BJ (cell line): Measurements from ENCODE around the gene PSD2. TPM values are rescaled to one million over a fixed set of nuclear protein-coding genes. Genes with fewer than 3 reads are reported as not detected.

Source experiments
- CTCF ChIA-PET: fragments of 350-600 bp; formaldehyde crosslinking; extraction: SDS; loops from one replicate; lab custom pipeline; 2021; ENCODE audit warnings: antibody characterized with exemption, inconsistent platforms; lab: Yijun Ruan, JAX
- POLR2A ChIA-PET: fragments of 300-600 bp; sonication (Branson Sonifier 250); formaldehyde crosslinking; extraction: SDS; loops from one replicate; lab custom pipeline; 2021; ENCODE audit warnings: antibody characterized with exemption; lab: Charles Lee
- DNase-seq: peaks from one replicate; pipeline ENCODE4 v3.0.0-alpha.2; 2011; ENCODE audit warnings: low read depth
- H3K27me3 ChIP-seq: 2 replicates; pipeline ENCODE4 v1.6.0; 2011; ENCODE audit warnings: low read length; ENCODE audit not compliant: control insufficient read depth, insufficient read depth
- H3K36me3 ChIP-seq: 2 replicates; pipeline ENCODE4 v1.5.1; 2011; ENCODE audit warnings: low read length; ENCODE audit not compliant: control insufficient read depth, insufficient read depth
- H3K4me3 ChIP-seq: 2 replicates; pipeline ENCODE4 v1.5.1; 2011; ENCODE audit warnings: low read depth, mild to moderate bottlenecking, control low read depth, low read length
- CTCF ChIP-seq: IDR thresholded peaks from 2 replicates; pipeline ENCODE4 v1.5.1; 2011; ENCODE audit warnings: low read depth, mild to moderate bottlenecking, control low read depth, inconsistent platforms, low read length, moderate library complexity; ENCODE audit not compliant: insufficient read depth
- polyA plus RNA-seq: library from polyadenylated mRNA; depleted of rRNA; stranded (reverse); fragments of >200 nt; gene quantifications from 2 replicates; pipeline ENCODE4 v1.2.3, GENCODE V29; 2011

Gene PSD2
- polyA plus RNA-seq, 1 experiment = 0.04 TPM

- H3K4me3 ChIP-seq = no peak overlapping the region
- ChIA-PET CTCF (interaction anchor here (1.5 to 5.2 kb wide), 2 partner anchors 25 to 51 kb away, joined by 3 to 23 read pairs; no protein-coding TSS in a partner anchor), POLR2A (no interaction called here)
- H3K36me3 ChIP-seq = no peaks in the 10 kb centered on the region
- peaks cover 7% of the 10 kb centered on the region; the same call in 1 of the 2 replicates for H3K27me3 ChIP-seq
- DNase-seq = no peak
- TF ChIP-seq CTCF = no peak
Observed at GRCh38 chr5:139838381-139839197, 43.0 kb downstream of the PSD2 start.

- Histone ChIP-seq H3K4me3 (no peak overlapping the region), H3K36me3 (no peaks in the 10 kb centered on the region), H3K27me3 (peaks cover 8% of the 10 kb centered on the region; the same call in 1 of the 2 replicates)
- no peak for DNase-seq
- ChIA-PET POLR2A (no interaction called here), CTCF (interaction anchor here (5.2 kb wide), 1 partner anchor 51 kb away, joined by 23 read pairs; no protein-coding TSS in a partner anchor)
- no peak for TF ChIP-seq CTCF
Observed at GRCh38 chr5:139839232-139839815, 43.7 kb downstream of the PSD2 start.

- H3K4me3 ChIP-seq = no peak overlapping the region
- POLR2A ChIA-PET = no interaction called here
- H3K36me3 ChIP-seq = no peaks in the 10 kb centered on the region
- DNase-seq = no peak
- H3K27me3 ChIP-seq = peaks cover 8% of the 10 kb centered on the region; the same call in 1 of the 2 replicates
- CTCF ChIA-PET = interaction anchor here (5.2 kb wide), 1 partner anchor 52 kb away, joined by 23 read pairs; no protein-coding TSS in a partner anchor
- no peak for TF ChIP-seq CTCF
Observed at GRCh38 chr5:139839918-139840317, 44.3 kb downstream of the PSD2 start.

GRCh38 chr5:139841549-139841948, 45.9 kb downstream of the PSD2 start:
- DNase-seq = no peak
- Histone ChIP-seq H3K4me3 (no peak overlapping the region), H3K36me3 (no peaks in the 10 kb centered on the region), H3K27me3 (peaks cover 11% of the 10 kb centered on the region)
- ChIA-PET POLR2A (no interaction called here), CTCF (interaction anchor here (1.2 to 6.0 kb wide), 2 partner anchors 54 to 65 kb away, joined by 3 to 64 read pairs; no protein-coding TSS in a partner anchor)
- TF ChIP-seq CTCF = no peak

- H3K4me3 ChIP-seq = no peak overlapping the region
- no peak for DNase-seq
- no peak for TF ChIP-seq CTCF
- no peaks in the 10 kb centered on the region for H3K36me3 ChIP-seq
- ChIA-PET CTCF (interaction anchor here (1.2 to 6.0 kb wide), 4 partner anchors 20 to 127 kb away, joined by 3 to 64 read pairs (median 6); partner anchors contain the start of gene PSD2), POLR2A (no interaction called here)
- peaks cover 14% of the 10 kb centered on the region for H3K27me3 ChIP-seq
Observed at GRCh38 chr5:139842321-139842720, 46.7 kb downstream of the PSD2 start.
